GM12878 (cell line): ENCODE measurements around the gene P4HTM. TPM values are rescaled to one million over a fixed set of nuclear protein-coding genes. Genes with fewer than 3 reads are reported as not detected.

Source experiments
- ATAC-seq: fragments of 200-7000 bp; cut with Tn5 transposase; 3 replicates; pipeline ENCODE4 v1.9.1; 2020; ENCODE audit warnings: mild to moderate bottlenecking, moderate library complexity
- BruUV-seq: library from RNA; stranded (reverse); fragments of 400-500 nt; replicated peaks from 2 replicates; lab custom pipeline; 2021; lab: Mats Ljungman, UMichigan
- CTCF ChIA-PET: fragments of 300-600 bp; sonication (Branson Sonifier 250); formaldehyde crosslinking; extraction: SDS; loops from one replicate; lab custom pipeline; 2021; ENCODE audit warnings: inconsistent platforms; lab: Yijun Ruan, JAX
- POLR2A ChIA-PET: fragments of 350-600 bp; formaldehyde crosslinking; extraction: SDS; loops from one replicate; lab custom pipeline; 2021; ENCODE audit warnings: inconsistent platforms; lab: Charles Lee
- RAD21 ChIA-PET: fragments of 300-600 bp; sonication (Branson Sonifier 250); formaldehyde crosslinking; loops from one replicate; lab custom pipeline; 2023; ENCODE audit warnings: antibody characterized with exemption; ENCODE audit not compliant: unreplicated experiment; lab: Charles Lee
- SMC1A ChIA-PET: fragments of 300-600 bp; sonication (Branson Sonifier 250); formaldehyde crosslinking; loops from one replicate; lab custom pipeline; 2023; ENCODE audit not compliant: unreplicated experiment, uncharacterized antibody; lab: Charles Lee
- DNase-seq: peaks from one replicate; pipeline ENCODE4 v3.0.0-alpha.2; 2011; ENCODE audit warnings: low read depth, low spot score
- FAIRE-seq: peaks from 3 replicates; lab custom pipeline; 2011; peaks lifted over from hg19 to GRCh38; lab: Jason Lieb, UNC
- H2AFZ ChIP-seq: 2 replicates; pipeline ENCODE4 v1.6.0; 2011; ENCODE audit warnings: low read depth, low read length, control low read depth; ENCODE audit not compliant: control insufficient read depth
- H3K27ac ChIP-seq: 2 replicates; pipeline ENCODE4 v1.5.1; 2011; ENCODE audit warnings: control low read depth; ENCODE audit not compliant: control insufficient read depth, insufficient read depth
- H3K27me3 ChIP-seq, 2 experiments: replicated peaks in 1 of 2; 2 replicates each; pipeline versions ENCODE4 v1.6.0 to v1.6.1; 2011; ENCODE audit warnings: low read length in 1 of 2; ENCODE audit not compliant: control insufficient read depth in 2 of 2, insufficient read depth in 2 of 2
- H3K36me3 ChIP-seq, 2 experiments: 2 replicates each; pipeline ENCODE4 v1.5.1; 2011; ENCODE audit warnings: low read length in 1 of 2; ENCODE audit not compliant: control insufficient read depth in 2 of 2, insufficient read depth in 2 of 2
- H3K4me1 ChIP-seq: 2 replicates; pipeline ENCODE4 v1.6.1; 2011; ENCODE audit warnings: mild to moderate bottlenecking, low read length, moderate library complexity, mixed read lengths; ENCODE audit not compliant: control insufficient read depth, insufficient read depth
- H3K4me2 ChIP-seq: 2 replicates; pipeline ENCODE4 v1.6.0; 2011; ENCODE audit warnings: control low read depth; ENCODE audit not compliant: control insufficient read depth, insufficient read depth
- H3K4me3 ChIP-seq: fragments of 200-600 bp; sonication (generic); 2 replicates; pipeline ENCODE4 v1.5.1; 2016
- H3K79me2 ChIP-seq: 2 replicates; pipeline ENCODE4 v1.6.0; 2011; ENCODE audit warnings: low read length; ENCODE audit not compliant: control insufficient read depth, insufficient read depth
- H3K9ac ChIP-seq: 2 replicates; pipeline ENCODE4 v1.8.0; 2011; ENCODE audit warnings: low read length, control low read depth, mixed read lengths; ENCODE audit not compliant: control insufficient read depth, insufficient read depth
- H3K9me3 ChIP-seq: replicated peaks from 3 replicates; pipeline ENCODE4 v1.5.1; 2011; ENCODE audit warnings: mild to moderate bottlenecking, low read length; ENCODE audit not compliant: control insufficient read depth, insufficient read depth
- H4K20me1 ChIP-seq: 2 replicates; pipeline ENCODE4 v1.6.0; 2011; ENCODE audit not compliant: control insufficient read depth, insufficient read depth
- CEBPZ ChIP-seq: fragments of 150-350 bp; IDR thresholded peaks from 2 replicates; pipeline ENCODE4 v1.6.1; 2016; ENCODE audit warnings: low read depth, low read length
- CTCF ChIP-seq, 3 experiments: IDR thresholded peaks in 2 of 3; conservative IDR thresholded peaks in 1 of 3; 2 replicates each; pipeline ENCODE4 v1.5.1; 2011; ENCODE audit warnings: low read depth in 3 of 3, low read length in 3 of 3, mild to moderate bottlenecking in 3 of 3, control low read depth in 2 of 3, moderate library complexity in 2 of 3, inconsistent platforms in 1 of 3, mixed read lengths in 1 of 3; ENCODE audit not compliant: control insufficient read depth in 2 of 3, insufficient read depth in 1 of 3; ENCODE audit errors: extremely low read depth in 1 of 3
- DPF2 ChIP-seq: fragments of 450-650 bp; IDR thresholded peaks from 2 replicates; pipeline ENCODE4 v1.6.1; 2017; ENCODE audit warnings: mild to moderate bottlenecking
- NFYA ChIP-seq: IDR thresholded peaks from 2 replicates; pipeline ENCODE4 v1.6.1; 2011; ENCODE audit warnings: low read depth, mild to moderate bottlenecking, low read length, improper control_type of control experiment, borderline replicate concordance
- PML ChIP-seq: IDR thresholded peaks from 2 replicates; pipeline ENCODE4 v1.6.1; 2012; ENCODE audit warnings: low read length, inconsistent platforms
- RB1 ChIP-seq: fragments of 450-650 bp; formaldehyde crosslinking; IDR thresholded peaks from 2 replicates; pipeline ENCODE4 v1.6.1; 2017; ENCODE audit warnings: mild to moderate bottlenecking, borderline replicate concordance
- SMAD5 ChIP-seq: IDR thresholded peaks from 2 replicates; pipeline ENCODE4 v1.6.1; 2016; ENCODE audit warnings: antibody characterized with exemption, low read depth
- TCF12 ChIP-seq: IDR thresholded peaks from 2 replicates; pipeline ENCODE4 v1.6.1; 2011; ENCODE audit warnings: low read depth, mild to moderate bottlenecking, low read length
- USF1 ChIP-seq: IDR thresholded peaks from 2 replicates; pipeline ENCODE4 v1.6.1; 2011; ENCODE audit warnings: borderline replicate concordance, low read depth, mild to moderate bottlenecking, moderate library complexity, mixed read lengths, low read length; ENCODE audit not compliant: insufficient read depth; ENCODE audit errors: extremely low read length
- USF2 ChIP-seq: IDR thresholded peaks from 2 replicates; pipeline ENCODE4 v1.6.1; 2011; ENCODE audit warnings: low read depth, low read length, improper control_type of control experiment, borderline replicate concordance
- WGBS: methylation state at CpG from one replicate; pipeline ENCODE4 v1.1.6; 2016; ENCODE audit warnings: low lambda C conversion rate; ENCODE audit not compliant: insufficient replicate concordance, insufficient coverage; ENCODE audit errors: missing lambda C conversion rate; 5-methylcytosine and 5-hydroxymethylcytosine counted together
- in situ Hi-C: fragments of 300-500 bp; cut with MboI; formaldehyde crosslinking; loops from 9 replicates; pipeline ENCODE4 v1.14.3; 2018; ENCODE audit warnings: mixed read lengths
- intact Hi-C: fragments of 100-400 bp; cut with micrococcal nuclease; formaldehyde crosslinking; loops from one replicate; pipeline ENCODE4 v1.14.2; 2022; ENCODE audit not compliant: unreplicated experiment
- polyA plus RNA-seq, 11 experiments: library from polyadenylated mRNA; depleted of rRNA in 4 of 11; unstranded in 6 of 11; stranded (reverse) in 5 of 11; fragments of >200 nt; fragmentation: Nextera tagmentation in 4 of 11; fragmentation: Illumina TruSeq in 1 of 11; extraction: Ambion mirVana in 4 of 11; extraction: Trizol in 1 of 11; gene quantifications; 1 replicate in 1 of 11; 2 replicates in 10 of 11; pipeline versions ENCODE4 v1.2.1 to v1.2.3, GENCODE V29; 2011 to 2016; ENCODE audit warnings: inconsistent platforms in 2 of 11, missing spikeins in 2 of 11, low read depth in 1 of 11
- total RNA-seq, 4 experiments: library from RNA; depleted of rRNA in 3 of 4; stranded (reverse); fragments of >200 nt in 3 of 4; fragmentation: Illumina TruSeq in 1 of 4; extraction: Trizol in 1 of 4; gene quantifications; 2 replicates each; pipeline versions ENCODE4 v1.2.1 to v1.2.3, GENCODE V29; 2013 to 2021

P4HTM gene
- total and polyA plus RNA-seq, 10 of the 15 experiments (the other 5 are each of a cell fraction or from before 2014, with no cell fraction given) = 0.76 to 28.8 (median 22.9) TPM

GRCh38 chr3:49013738-49014660 lies 24.0 kb downstream of the P4HTM start (continued):
- no peak for TF ChIP-seq USF1
- TF ChIP-seq, all 136 proteins: peak for 6

GRCh38 chr3:49015072-49015471 lies 25.0 kb downstream of the P4HTM start:
- H3K9me3 ChIP-seq = no peaks in the 10 kb centered on the region
- ChIA-PET CTCF (interaction anchor here (1.6 to 3.3 kb wide), 2 partner anchors 19 to 26 kb away, joined by 6 to 21 read pairs; partner anchors contain the start of gene P4HTM), SMC1A (interaction anchor here (1.0 kb wide), 1 partner anchor 27 kb away, joined by 3 read pairs; no protein-coding TSS in a partner anchor), RAD21 (no interaction called here), POLR2A (interaction anchor here (1.0 kb wide), 1 partner anchor 27 kb away, joined by 3 read pairs; no protein-coding TSS in a partner anchor)
- peaks cover 24 to 30% of the 10 kb centered on the region in 2 experiments for H3K36me3 ChIP-seq
- intact Hi-C loops = loop anchor here (2.0 kb wide), 1 partner anchor 26 kb away; no protein-coding TSS in a partner anchor
- no TSS peak for BruUV-seq
- H3K4me3 ChIP-seq = no peak overlapping the region
- TF ChIP-seq RB1 = no peak
- TF ChIP-seq CEBPZ = no peak
- no peak for TF ChIP-seq CTCF (IDR thresholded peaks at IDR 0.05 in 2 of 3, conservative IDR thresholded peaks at IDR 0.05 in 1 of 3; ENCODE audit: control insufficient read depth in 2 of 3, extremely low read depth in 1 of 3, insufficient read depth in 1 of 3, low read depth in 3 of 3, low read length in 3 of 3)
- TF ChIP-seq USF2 = no peak
- no peak for TF ChIP-seq NFYA
- no peak for TF ChIP-seq SMAD5
- TF ChIP-seq PML = no peak
- no peak for TF ChIP-seq DPF2
- no peak for TF ChIP-seq TCF12
- H3K27ac ChIP-seq = no peak overlapping the region
- no peak for DNase-seq
- WGBS = 96% methylated on average over 8 of the region's 8 CpGs
- no peak overlapping the region for H3K9ac ChIP-seq
- H2AFZ ChIP-seq = no peak overlapping the region
- peaks cover 5% of the 10 kb centered on the region; the same call in 1 of the 2 replicates for H3K4me1 ChIP-seq
- FAIRE-seq = no peak
- 0 out of 2 replicates have a peak, but pooled peaks cover 3% of the 10 kb centered on the region for H4K20me1 ChIP-seq
- no peaks in the 10 kb centered on the region for H3K27me3 ChIP-seq
- H3K79me2 ChIP-seq = peaks cover 16% of the 10 kb centered on the region
- in situ Hi-C loops = no loop called here
- H3K4me2 ChIP-seq = no peak overlapping the region
- no peak for ATAC-seq
